NK-92 (cell line): ENCODE results near the gene FGF14.

ENCODE experiments used
- DNase-seq: peaks from one replicate; lab custom pipeline; 2025; ENCODE audit not compliant: unreplicated experiment; lab: John Stamatoyannopoulos, UW

Gene FGF14

GRCh38 chr13:101746513-101746912, 655.3 kb downstream of the FGF14 start:
- no peak for DNase-seq

DNA sequence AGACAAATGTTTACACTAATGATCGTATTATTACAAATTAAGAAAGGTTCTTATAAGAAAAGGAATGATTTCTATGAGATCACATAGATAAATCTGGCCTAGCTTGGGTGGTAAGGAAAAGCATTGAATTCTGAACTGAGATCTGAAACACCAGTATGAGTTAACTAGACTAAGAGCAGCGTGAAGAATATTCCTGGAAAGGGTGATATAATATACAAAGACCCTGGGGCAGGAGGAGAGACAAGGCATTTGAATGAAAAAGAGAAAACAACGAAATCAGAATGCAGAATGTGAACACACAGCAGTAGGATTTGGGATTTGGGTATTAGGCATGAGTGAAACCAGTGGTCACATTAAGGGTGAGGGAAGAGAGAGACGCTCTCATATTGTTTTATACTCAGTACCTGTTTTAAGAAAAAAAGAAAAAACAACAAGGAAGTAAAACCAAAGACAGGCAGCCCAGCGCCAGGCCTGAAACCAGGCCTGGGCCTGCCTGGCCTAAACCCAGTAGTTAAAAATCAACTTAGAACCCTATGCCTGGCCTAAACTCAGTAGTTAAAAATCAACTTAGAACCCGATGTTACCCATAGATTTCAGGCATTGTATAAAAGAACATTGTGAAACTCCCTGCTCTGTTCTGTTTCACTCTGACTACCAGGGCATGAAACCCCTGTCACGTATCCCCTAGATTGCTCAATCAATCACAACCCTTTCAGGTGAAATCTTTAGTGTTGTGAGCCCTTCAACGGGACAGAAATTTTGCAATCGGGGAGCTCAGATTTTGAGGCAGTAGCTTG, 662.3 kb downstream of the FGF14 start:
- DNase-seq = no peak

- DNase-seq = no peak
These were observed 663.5 kb downstream of the FGF14 start for GRCh38 chr13:101738336-101738735.

DNA sequence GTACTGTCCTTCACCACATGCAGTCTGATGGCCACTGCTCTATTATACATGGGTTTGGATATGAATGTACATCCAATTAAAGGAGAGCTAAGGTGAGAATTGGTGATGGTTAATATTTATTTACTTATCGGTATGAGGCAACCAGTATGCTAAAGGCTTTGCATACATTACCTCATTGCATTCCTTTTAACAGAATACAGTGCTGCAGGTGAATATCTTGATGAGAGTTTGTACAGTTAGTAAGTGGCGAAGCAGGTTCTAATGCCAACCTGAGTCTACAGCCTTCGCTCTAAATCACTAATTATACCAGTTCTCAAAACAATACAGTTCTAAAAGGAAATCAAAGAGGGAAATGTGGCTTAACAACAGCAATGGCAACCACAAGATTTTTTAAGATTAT, 665.3 kb downstream of the FGF14 start:
- no peak for DNase-seq

- DNase-seq = no peak
These were observed 671.3 kb downstream of the FGF14 start for GRCh38 chr13:101730420-101731000.

- no peak for DNase-seq
These were observed 673.2 kb downstream of the FGF14 start for GRCh38 chr13:101728615-101729014.

- DNase-seq = no peak
These were observed 673.8 kb downstream of the FGF14 start for GRCh38 chr13:101728021-101728420.

DNA sequence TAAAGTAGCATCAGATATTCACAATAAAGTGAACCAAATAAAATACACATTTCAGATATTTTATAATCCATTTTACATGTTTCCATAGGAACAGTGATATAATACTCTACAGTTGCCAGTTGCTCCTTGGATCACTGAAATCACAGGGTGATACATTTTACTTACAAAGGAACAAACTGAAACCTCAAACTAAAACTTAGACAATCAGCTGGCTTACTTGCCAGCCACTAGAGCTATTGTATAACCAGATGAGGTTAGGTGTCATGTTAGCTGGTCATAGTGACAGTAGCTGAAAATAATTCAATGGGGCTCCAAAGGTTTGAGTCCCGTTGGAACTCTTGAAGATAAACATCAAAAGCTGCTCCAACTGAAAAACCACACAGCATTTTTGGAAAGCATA, 674.7 kb downstream of the FGF14 start:
- no peak for DNase-seq

- no peak for DNase-seq
These were observed 675.2 kb downstream of the FGF14 start for GRCh38 chr13:101726681-101727080.

- no peak for DNase-seq
These were observed 683.4 kb downstream of the FGF14 start for GRCh38 chr13:101718496-101718895.

GRCh38 chr13:101717353-101717752, 684.5 kb downstream of the FGF14 start:
- DNase-seq = no peak

DNA sequence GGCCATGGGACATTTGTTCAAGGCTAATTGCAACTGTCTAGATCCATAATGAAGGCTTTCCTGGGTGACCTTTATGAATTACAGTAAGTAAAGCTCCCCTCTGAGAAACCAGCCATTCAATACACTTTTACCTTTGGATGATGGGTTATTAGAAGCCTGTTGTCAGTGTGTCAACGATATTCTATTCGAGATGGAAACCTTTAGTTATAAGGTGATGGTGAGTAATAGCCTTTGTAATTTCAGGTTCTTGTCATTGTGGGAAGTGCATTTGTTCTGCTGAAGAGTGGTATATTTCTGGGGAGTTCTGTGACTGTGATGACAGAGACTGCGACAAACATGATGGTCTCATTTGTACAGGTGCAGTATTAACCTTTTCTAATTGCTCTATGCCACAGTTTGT, 687.7 kb downstream of the FGF14 start:
- no peak for DNase-seq

- no peak for DNase-seq
These were observed 689.9 kb downstream of the FGF14 start for GRCh38 chr13:101712026-101712348.

GRCh38 chr13:101711307-101712025, 690.4 kb downstream of the FGF14 start:
- DNase-seq = no peak

DNA sequence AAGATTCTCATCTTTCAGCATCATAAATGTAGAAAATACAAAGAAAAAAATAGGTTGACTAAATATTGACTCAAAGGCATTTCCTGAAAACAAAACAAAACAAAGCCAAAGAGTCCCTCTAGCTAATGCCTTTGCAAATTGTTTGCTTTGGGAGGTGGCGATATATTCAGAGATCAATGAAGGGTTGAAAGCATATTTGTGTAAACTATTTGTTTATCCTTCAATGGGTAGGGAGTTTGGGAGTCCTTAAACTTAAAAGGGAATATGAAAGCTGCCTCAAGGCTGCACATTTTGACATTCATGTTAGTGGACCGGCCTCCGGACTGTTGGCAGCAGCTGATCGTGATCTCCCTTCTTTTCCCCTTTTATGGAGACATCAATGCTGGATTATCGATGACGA, 691.9 kb downstream of the FGF14 start:
- no peak for DNase-seq

GRCh38 chr13:101708115-101708514, 693.7 kb downstream of the FGF14 start:
- DNase-seq = no peak

DNA sequence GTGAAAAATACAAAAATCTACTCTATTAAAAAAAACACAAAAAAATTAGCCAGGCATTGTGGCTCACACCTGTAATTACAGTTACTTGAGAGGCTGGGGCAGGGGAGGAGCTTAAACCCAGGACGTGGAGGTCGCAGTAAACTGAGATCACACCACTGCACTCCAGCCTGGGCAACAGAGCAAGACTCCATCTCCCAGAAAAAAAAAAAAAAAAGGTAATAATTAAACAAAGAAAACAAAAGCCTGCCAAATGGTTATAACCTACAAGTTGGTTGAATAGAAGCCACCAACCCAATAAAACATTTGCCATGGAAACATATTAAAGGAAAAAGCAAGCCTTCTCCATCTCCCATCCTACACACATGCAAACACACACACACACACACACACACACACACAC, 694.2 kb downstream of the FGF14 start:
- no peak for DNase-seq

DNA sequence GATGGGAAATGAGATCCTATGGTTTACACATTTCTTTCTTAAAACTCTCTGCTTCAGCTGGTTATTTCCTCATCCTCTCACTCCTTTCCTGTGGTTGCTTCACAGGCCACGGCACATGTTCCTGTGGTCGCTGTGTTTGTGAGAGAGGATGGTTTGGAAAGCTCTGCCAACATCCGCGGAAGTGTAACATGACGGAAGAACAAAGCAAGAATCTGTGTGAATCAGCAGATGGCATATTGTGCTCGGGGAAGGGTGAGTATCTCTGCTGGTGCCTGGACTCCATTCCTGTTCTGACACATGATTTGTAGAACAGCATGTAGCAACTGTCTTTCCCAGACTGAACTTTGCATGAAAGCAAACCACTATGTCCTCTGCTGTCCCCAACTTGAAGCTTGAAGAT, 695.2 kb downstream of the FGF14 start:
- DNase-seq = no peak

GRCh38 chr13:101703838-101704237, 698.0 kb downstream of the FGF14 start:
- DNase-seq = no peak

DNA sequence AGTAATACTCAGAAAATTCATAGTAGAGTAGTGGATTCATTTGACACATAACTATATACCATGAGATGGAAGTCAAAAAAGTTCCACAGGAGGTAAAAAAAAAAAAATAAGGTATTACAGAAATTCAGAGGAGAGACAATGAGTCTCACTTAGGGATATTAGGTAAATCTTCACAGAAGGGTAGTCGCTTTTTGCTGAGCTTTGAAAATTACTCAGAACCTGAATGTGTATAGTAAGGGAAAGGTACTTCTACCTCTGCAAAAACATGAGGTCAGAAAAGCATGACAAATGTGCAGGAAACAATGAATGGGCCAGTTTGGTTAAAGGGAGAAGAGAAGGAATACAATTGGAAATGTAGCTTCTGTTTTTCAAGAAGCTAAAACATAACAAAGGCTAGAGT, 698.8 kb downstream of the FGF14 start:
- no peak for DNase-seq

- no peak for DNase-seq
These were observed 701.2 kb downstream of the FGF14 start for GRCh38 chr13:101700598-101700997.

DNA sequence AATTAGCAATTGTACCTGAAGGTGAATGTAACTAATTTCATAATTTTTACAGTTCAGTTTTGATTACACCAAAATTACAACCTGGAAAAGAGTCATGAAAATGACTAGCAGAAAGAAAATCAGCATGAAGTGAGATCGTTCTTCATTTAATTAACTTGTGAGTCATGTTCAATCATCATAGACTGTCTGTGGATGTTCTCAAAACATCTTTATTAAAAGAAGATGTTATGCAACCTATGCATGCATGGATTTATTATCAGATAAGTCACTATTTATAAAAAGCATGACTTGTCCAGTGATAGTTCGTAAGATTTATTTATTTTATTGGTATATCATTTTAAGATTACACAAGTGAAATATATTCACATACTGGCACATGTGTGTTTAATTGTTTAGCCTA, 703.4 kb downstream of the FGF14 start:
- DNase-seq = no peak
